Breast epithelium (tissue), 4 donors: ENCODE data around the gene HACD3. TPM values are rescaled to one million over a fixed set of nuclear protein-coding genes. Genes with fewer than 3 reads are reported as not detected.

Experiments
- DNase-seq, 2 donors: peaks; one replicate each; pipeline ENCODE4 v3.0.0-alpha.2; 2019; ENCODE audit warnings: low spot score in 2 of 2
- H3K27ac ChIP-seq, 2 donors: fragments of 200-600 bp; sonication (generic) in 1 of 2; one replicate each; pipeline ENCODE4 v1.5.1; 2016 to 2019; ENCODE audit warnings: mild to moderate bottlenecking in 1 of 2
- H3K27me3 ChIP-seq, 2 donors: fragments of 200-600 bp; sonication (generic) in 1 of 2; one replicate each; pipeline versions ENCODE4 v1.5.1 to v1.6.0; 2017 to 2019; ENCODE audit warnings: control low read depth in 1 of 2, mild to moderate bottlenecking in 1 of 2
- H3K36me3 ChIP-seq: fragments of 200-600 bp; one replicate; pipeline ENCODE4 v1.5.1; 2019
- H3K4me1 ChIP-seq, 2 donors: fragments of 200-600 bp; sonication (generic); one replicate each; pipeline ENCODE4 v1.5.1; 2016 to 2019; ENCODE audit warnings: control low read depth in 1 of 2
- H3K4me3 ChIP-seq, 3 donors: fragments of 200-600 bp; sonication (generic); 1 replicate in 2 of 3; 2 replicates in 1 of 3; pipeline ENCODE4 v1.5.1; 2016 to 2019; ENCODE audit warnings: mild to moderate bottlenecking in 3 of 3, moderate library complexity in 2 of 3
- H3K9me3 ChIP-seq, 2 donors: fragments of 200-600 bp; sonication (generic) in 1 of 2; one replicate each; pipeline ENCODE4 v1.5.1; 2016 to 2019; ENCODE audit warnings: control low read depth in 1 of 2
- CTCF ChIP-seq, 3 donors: fragments of 450-650 bp; IDR thresholded peaks; one replicate each; pipeline ENCODE4 v1.5.1; 2016 to 2017; ENCODE audit warnings: antibody characterized with exemption in 3 of 3, mild to moderate bottlenecking in 3 of 3, moderate library complexity in 3 of 3
- POLR2A ChIP-seq: fragments of 450-650 bp; IDR thresholded peaks from one replicate; pipeline ENCODE4 v1.6.1; 2016; ENCODE audit warnings: antibody characterized with exemption, mild to moderate bottlenecking, moderate library complexity
- POLR2AphosphoS5 ChIP-seq, 3 donors: sonication (generic); formaldehyde crosslinking; IDR thresholded peaks; one replicate each; pipeline ENCODE4 v1.6.1; 2017; ENCODE audit warnings: antibody characterized with exemption in 3 of 3
- intact Hi-C: fragments of 100-400 bp; cut with DNase I; formaldehyde crosslinking; loops from one replicate; pipeline ENCODE4 v1.15.1; 2023; ENCODE audit warnings: low total_unique reads
- total RNA-seq, 3 donors: library from RNA; depleted of rRNA; stranded (reverse); fragments of >200 nt; gene quantifications; one replicate each; pipeline ENCODE4 v1.1.0, GENCODE V29; 2016

Gene HACD3
- total RNA-seq, 3 donors from 2014 or later = 23.2 to 103 (median 78.3) TPM

- Histone ChIP-seq H3K27me3 (no peaks in the 10 kb centered on the region), H3K4me3 (no peak overlapping the region), H3K4me1 (no peaks in the 10 kb centered on the region), H3K36me3 (no peaks in the 10 kb centered on the region), H3K9me3 (no peaks in the 10 kb centered on the region), H3K27ac (no peak overlapping the region)
- intact Hi-C loops = no loop called here
- no peak for DNase-seq
- TF ChIP-seq POLR2A (no peak), POLR2AphosphoS5 (IDR thresholded peaks at IDR 0.05) (no peak), CTCF (IDR thresholded peaks at IDR 0.05) (no peak)
Measured at GRCh38 chr15:65580287-65580686, 50.0 kb downstream of the HACD3 start.

- Histone ChIP-seq H3K4me3 (no peak overlapping the region), H3K27ac (peak overlapping the region; percentile 22 to 35), H3K36me3 (peaks cover 4% of the 10 kb centered on the region), H3K4me1 (no peaks in the 10 kb centered on the region), H3K9me3 (no peaks in the 10 kb centered on the region), H3K27me3 (no peaks in the 10 kb centered on the region)
- TF ChIP-seq CTCF (IDR thresholded peaks at IDR 0.05) = no peak
- TF ChIP-seq POLR2AphosphoS5 (IDR thresholded peaks at IDR 0.05) = no peak
- no peak for TF ChIP-seq POLR2A
- no peak for DNase-seq
- intact Hi-C loops = no loop called here
Measured at GRCh38 chr15:65583701-65584100, 53.4 kb downstream of the HACD3 start.

GRCh38 chr15:65584241-65584640, 54.0 kb downstream of the HACD3 start:
- Histone ChIP-seq H3K9me3 (no peaks in the 10 kb centered on the region), H3K27ac (peak overlapping the region; percentile 4 to 35), H3K36me3 (peaks cover 4% of the 10 kb centered on the region), H3K27me3 (no peaks in the 10 kb centered on the region), H3K4me1 (no peaks in the 10 kb centered on the region), H3K4me3 (no peak overlapping the region)
- TF ChIP-seq POLR2A (no peak), CTCF (IDR thresholded peaks at IDR 0.05) (no peak), POLR2AphosphoS5 (IDR thresholded peaks at IDR 0.05) (no peak)
- no peak for DNase-seq
- intact Hi-C loops = no loop called here

GRCh38 chr15:65587094-65587493, 56.8 kb downstream of the HACD3 start:
- DNase-seq = no peak
- H3K4me1 ChIP-seq = no peaks in the 10 kb centered on the region
- no peaks in the 10 kb centered on the region for H3K27me3 ChIP-seq
- peaks cover 4% of the 10 kb centered on the region for H3K36me3 ChIP-seq
- TF ChIP-seq CTCF (IDR thresholded peaks at IDR 0.05) (no peak), POLR2A (no peak), POLR2AphosphoS5 (IDR thresholded peaks at IDR 0.05) (no peak)
- H3K9me3 ChIP-seq = no peaks in the 10 kb centered on the region
- no peak overlapping the region for H3K4me3 ChIP-seq
- intact Hi-C loops = no loop called here
- no peak overlapping the region for H3K27ac ChIP-seq

GRCh38 chr15:65595960-65596359, 65.7 kb downstream of the HACD3 start:
- Histone ChIP-seq H3K4me3 (no peak overlapping the region), H3K9me3 (no peaks in the 10 kb centered on the region), H3K27me3 (no peaks in the 10 kb centered on the region), H3K27ac (no peak overlapping the region), H3K4me1 (no peaks in the 10 kb centered on the region), H3K36me3 (peaks cover 6% of the 10 kb centered on the region)
- TF ChIP-seq CTCF (IDR thresholded peaks at IDR 0.05) (no peak), POLR2A (no peak), POLR2AphosphoS5 (IDR thresholded peaks at IDR 0.05) (no peak)
- DNase-seq = no peak
- intact Hi-C loops = no loop called here
